Left ventricle myocardium inferior (tissue), 1 donor: ENCODE results near the gene SSTR3. TPM values are rescaled to one million over a fixed set of nuclear protein-coding genes. Genes with fewer than 3 reads are reported as not detected.

Experiments used
- DNase-seq: peaks from one replicate; pipeline ENCODE4 v3.0.0-alpha.2; 2020
- H3K27ac ChIP-seq: fragments of 200-600 bp; replicated peaks from 2 replicates; pipeline ENCODE4 v1.8.0; 2021
- H3K27me3 ChIP-seq: fragments of 200-600 bp; 2 replicates; pipeline ENCODE4 v1.8.0; 2021; ENCODE audit warnings: low read depth
- H3K36me3 ChIP-seq: fragments of 200-600 bp; 2 replicates; pipeline ENCODE4 v1.8.0; 2021
- H3K4me1 ChIP-seq: fragments of 200-600 bp; 2 replicates; pipeline ENCODE4 v1.8.0; 2021
- H3K4me3 ChIP-seq: fragments of 200-600 bp; 2 replicates; pipeline ENCODE4 v1.8.0; 2021; ENCODE audit warnings: mild to moderate bottlenecking, moderate library complexity
- H3K9me3 ChIP-seq: fragments of 200-600 bp; replicated peaks from 2 replicates; pipeline ENCODE4 v1.8.0; 2021
- CTCF ChIP-seq: fragments of 200-600 bp; IDR thresholded peaks from 2 replicates; pipeline ENCODE4 v1.8.0; 2021; ENCODE audit warnings: antibody characterized with exemption, mild to moderate bottlenecking, borderline replicate concordance
- intact Hi-C: fragments of 100-400 bp; cut with micrococcal nuclease; formaldehyde crosslinking; loops from one replicate; pipeline ENCODE4 v1.11.0; 2022
- total RNA-seq: library from RNA; stranded (reverse); fragmentation: NEBNext Ultra II Directional; extraction: Animal tissue kit (Norgen Biotek cat#: 25700); gene quantifications from one replicate; pipeline ENCODE4 v1.2.1, GENCODE V29; 2021
- donor health status: DM: no; HTN: yes; CAD: no; lungs with severe emphysema.

Gene SSTR3
- total RNA-seq, 1 donor from 2014 or later = not detected

- DNase-seq = no peak
These were observed 11.8 kb upstream of the SSTR3 start for GRCh38 chr22:37223965-37224551.

GRCh38 chr22:37222440-37222971 is 10.2 kb upstream of the SSTR3 start:
- H3K36me3 ChIP-seq = no peaks in the 10 kb centered on the region
- no peak overlapping the region for H3K4me3 ChIP-seq
- H3K27me3 ChIP-seq = peaks cover 88% of the 10 kb centered on the region
- no peak for TF ChIP-seq CTCF
- intact Hi-C loops = no loop called here
- H3K27ac ChIP-seq = no peak overlapping the region
- no peaks in the 10 kb centered on the region for H3K9me3 ChIP-seq
- no peaks in the 10 kb centered on the region for H3K4me1 ChIP-seq
- no peak for DNase-seq

More at GRCh38 chr22:37223965-37224551, 11.8 kb upstream of the SSTR3 start:
- intact Hi-C loops = no loop called here
- no peak overlapping the region for H3K4me3 ChIP-seq
- no peak for TF ChIP-seq CTCF
- peaks cover 83% of the 10 kb centered on the region for H3K27me3 ChIP-seq
- H3K27ac ChIP-seq = no peak overlapping the region
- H3K36me3 ChIP-seq = no peaks in the 10 kb centered on the region
- H3K9me3 ChIP-seq = no peaks in the 10 kb centered on the region
- H3K4me1 ChIP-seq = no peaks in the 10 kb centered on the region

- no peak overlapping the region for H3K27ac ChIP-seq
- H3K4me3 ChIP-seq = no peak overlapping the region
- H3K9me3 ChIP-seq = no peaks in the 10 kb centered on the region
- no peak for TF ChIP-seq CTCF
- H3K36me3 ChIP-seq = no peaks in the 10 kb centered on the region
- intact Hi-C loops = no loop called here
- H3K4me1 ChIP-seq = no peaks in the 10 kb centered on the region
- H3K27me3 ChIP-seq = peaks cover 96% of the 10 kb centered on the region
- DNase-seq = no peak
These were observed 9.4 kb upstream of the SSTR3 start for GRCh38 chr22:37221424-37222333.

GRCh38 chr22:37220543-37220981 is 8.3 kb upstream of the SSTR3 start:
- no peak overlapping the region for H3K27ac ChIP-seq
- intact Hi-C loops = no loop called here

GRCh38 chr22:37219533-37219932 is 7.3 kb upstream of the SSTR3 start:
- no peaks in the 10 kb centered on the region for H3K9me3 ChIP-seq
- TF ChIP-seq CTCF = no peak
- no peak for DNase-seq
- intact Hi-C loops = no loop called here
- H3K4me1 ChIP-seq = no peaks in the 10 kb centered on the region
- H3K36me3 ChIP-seq = no peaks in the 10 kb centered on the region
- no peak overlapping the region for H3K27ac ChIP-seq
- H3K4me3 ChIP-seq = no peak overlapping the region
- H3K27me3 ChIP-seq = peaks cover 93% of the 10 kb centered on the region

More at GRCh38 chr22:37220543-37220981, 8.3 kb upstream of the SSTR3 start:
- no peak for TF ChIP-seq CTCF
- no peak for DNase-seq
- Histone ChIP-seq H3K4me1 (no peaks in the 10 kb centered on the region), H3K4me3 (no peak overlapping the region), H3K27me3 (peaks cover 96% of the 10 kb centered on the region), H3K36me3 (no peaks in the 10 kb centered on the region), H3K9me3 (no peaks in the 10 kb centered on the region)
